Measurements from ENCODE around the gene FAM47B.

Gene FAM47B
- total RNA-seq = 0 reads per million in 9 experiments

DNA sequence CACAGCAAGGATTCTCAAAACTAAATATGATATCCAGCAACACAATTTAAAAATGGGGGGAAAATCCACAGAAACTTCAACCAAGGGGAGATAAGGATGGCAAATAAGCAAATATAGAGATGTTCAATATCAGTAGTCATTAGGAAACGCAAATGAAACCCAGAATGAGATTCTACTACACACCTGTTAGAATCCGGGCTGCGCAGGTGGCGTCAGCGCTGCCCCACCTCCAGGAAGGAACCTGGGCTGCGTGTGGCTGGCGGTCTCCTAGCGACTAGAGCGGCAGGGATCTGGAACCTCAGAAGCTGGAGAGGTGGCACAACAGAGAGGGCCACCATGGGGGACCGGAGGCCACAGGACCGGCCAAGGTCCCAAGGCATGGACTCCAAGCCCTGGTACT lies at the start of gene FAM47B:
Gene FAM47B, plus strand, starts transcription at position 301 of the 400 bp plus-strand sequence. Its CDS starts 36 bp downstream, at position 337.
- no peak within 1 kb of the TSS for H3K4me3 Mint-ChIP-seq
- no peaks in the 10 kb centered on the region for H3K27me3 Mint-ChIP-seq
- DNase-seq (no peak), ATAC-seq (replicated peaks) (no peak)
- H3K9me3 Mint-ChIP-seq = peaks cover 1 to 6% of the 10 kb centered on the region in 2 donors
- H3K27ac Mint-ChIP-seq = no peak within 1 kb of the TSS
- H3K36me3 Mint-ChIP-seq (ENCODE audit: insufficient read depth) = no peaks in the 10 kb centered on the region
- no peaks in the 10 kb centered on the region for H3K4me1 Mint-ChIP-seq (ENCODE audit: low read depth in 2 of 2)

DNA sequence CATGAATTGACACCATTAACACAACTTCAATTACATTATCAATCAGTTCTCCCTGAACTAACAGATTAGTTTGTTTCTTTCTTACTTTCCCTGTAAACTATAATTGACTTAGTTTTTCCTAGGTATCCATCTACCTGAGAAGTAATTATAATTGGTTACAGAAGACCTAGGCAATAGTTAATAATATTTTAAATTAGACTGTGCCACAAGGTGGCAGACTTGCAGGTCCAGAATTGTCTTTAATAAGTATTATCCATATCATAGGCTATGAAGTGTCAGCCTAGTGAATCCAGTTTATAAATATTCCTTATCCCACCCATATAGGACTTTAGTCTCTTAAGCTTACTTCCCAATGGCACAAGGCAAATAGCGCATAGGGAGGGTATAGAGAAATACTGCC lies 48.9 kb upstream of the FAM47B start:
- no peaks in the 10 kb centered on the region for H3K27me3 Mint-ChIP-seq
- no peak for ATAC-seq (replicated peaks)
- DNase-seq = no peak
- H3K36me3 Mint-ChIP-seq (ENCODE audit: insufficient read depth) = no peaks in the 10 kb centered on the region
- no peak overlapping the region for H3K27ac Mint-ChIP-seq
- H3K9me3 Mint-ChIP-seq = peaks cover 0 to 3% of the 10 kb centered on the region in 2 donors
- no peaks in the 10 kb centered on the region for H3K4me1 Mint-ChIP-seq (ENCODE audit: low read depth in 2 of 2)
- no peak overlapping the region for H3K4me3 Mint-ChIP-seq

DNA sequence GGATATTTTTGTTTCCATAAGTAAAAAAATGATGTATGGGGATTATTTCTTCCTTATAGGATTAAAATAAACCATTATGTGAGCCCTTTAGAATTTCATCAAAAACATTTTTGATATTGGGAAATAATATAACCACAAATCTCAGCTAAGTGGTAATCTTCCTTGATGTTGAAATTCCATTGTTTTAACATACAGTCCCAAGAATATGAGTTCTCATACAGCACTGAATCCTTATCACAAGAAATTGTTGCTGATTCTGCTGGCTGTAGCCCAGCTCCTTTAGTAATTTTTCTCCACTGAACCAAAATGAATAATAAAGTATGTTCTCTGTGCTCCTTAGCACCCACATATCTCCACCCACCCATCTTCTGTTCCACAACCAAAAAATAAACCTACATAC lies 41.9 kb upstream of the FAM47B start:
- no peaks in the 10 kb centered on the region for H3K36me3 Mint-ChIP-seq (ENCODE audit: insufficient read depth)
- no peak overlapping the region for H3K4me3 Mint-ChIP-seq
- no peak for DNase-seq
- ATAC-seq (replicated peaks) = no peak
- H3K9me3 Mint-ChIP-seq = peaks cover 0 to 3% of the 10 kb centered on the region in 2 donors
- H3K4me1 Mint-ChIP-seq (ENCODE audit: low read depth in 2 of 2) = no peaks in the 10 kb centered on the region
- H3K27me3 Mint-ChIP-seq = no peaks in the 10 kb centered on the region
- H3K27ac Mint-ChIP-seq = no peak overlapping the region

GRCh38 chrX:34901761-34902160 lies 40.8 kb upstream of the FAM47B start:
- no peaks in the 10 kb centered on the region for H3K27me3 Mint-ChIP-seq
- peaks cover 0 to 4% of the 10 kb centered on the region in 2 donors for H3K9me3 Mint-ChIP-seq
- no peak overlapping the region for H3K4me3 Mint-ChIP-seq
- DNase-seq (no peak), ATAC-seq (replicated peaks) (no peak)
- no peaks in the 10 kb centered on the region for H3K4me1 Mint-ChIP-seq (ENCODE audit: low read depth in 2 of 2)
- no peak overlapping the region for H3K27ac Mint-ChIP-seq
- no peaks in the 10 kb centered on the region for H3K36me3 Mint-ChIP-seq (ENCODE audit: insufficient read depth)

DNA sequence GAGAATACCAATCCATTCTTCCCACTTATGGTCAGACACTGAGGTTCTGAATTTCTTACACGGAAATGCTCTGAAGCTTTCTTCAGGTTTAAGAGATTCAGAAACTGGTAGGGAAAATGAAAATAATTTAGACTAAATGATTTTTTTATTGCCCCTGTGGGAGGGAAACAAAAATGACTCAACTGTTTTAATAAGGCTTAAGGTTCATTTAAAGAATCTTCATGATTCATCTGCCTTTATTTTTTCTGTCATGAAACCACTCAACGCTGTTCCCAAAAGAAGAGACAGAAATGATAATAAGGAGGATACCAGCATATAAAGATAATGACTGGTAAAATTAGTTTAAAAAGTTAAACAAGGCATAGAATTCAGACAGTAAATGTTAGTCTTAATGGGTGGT lies 39.3 kb upstream of the FAM47B start:
- ATAC-seq (replicated peaks) (no peak), DNase-seq (no peak)
- Mint-ChIP-seq H3K9me3 (peaks cover 0 to 4% of the 10 kb centered on the region in 2 donors), H3K4me1 (ENCODE audit: low read depth in 2 of 2) (no peaks in the 10 kb centered on the region), H3K36me3 (ENCODE audit: insufficient read depth) (no peaks in the 10 kb centered on the region), H3K27me3 (no peaks in the 10 kb centered on the region), H3K27ac (no peak overlapping the region), H3K4me3 (no peak overlapping the region)

DNA sequence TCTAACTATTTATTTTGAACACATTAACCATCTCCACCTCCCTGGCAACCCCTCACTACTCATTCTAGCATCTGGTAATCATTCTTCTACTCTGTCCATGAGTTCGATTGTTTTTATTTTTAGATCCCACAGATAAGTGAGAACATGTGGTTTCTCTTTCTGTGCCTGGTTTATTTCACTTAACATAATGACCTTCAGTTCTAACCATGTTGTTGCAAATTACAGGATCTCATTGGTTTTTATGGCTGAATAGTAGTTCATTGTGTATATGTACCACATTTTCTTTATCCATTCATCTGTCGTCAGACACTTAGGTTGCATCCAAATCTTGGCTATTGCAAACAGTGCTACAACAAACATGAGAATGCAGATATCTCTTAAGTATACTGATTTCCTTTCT lies 33.4 kb upstream of the FAM47B start:
- Mint-ChIP-seq H3K4me3 (no peak overlapping the region), H3K27me3 (no peaks in the 10 kb centered on the region), H3K4me1 (ENCODE audit: low read depth in 2 of 2) (no peaks in the 10 kb centered on the region), H3K9me3 (peaks cover 6 to 7% of the 10 kb centered on the region in 2 donors), H3K27ac (no peak overlapping the region), H3K36me3 (ENCODE audit: insufficient read depth) (no peaks in the 10 kb centered on the region)
- ATAC-seq (replicated peaks) (no peak), DNase-seq (no peak)

DNA sequence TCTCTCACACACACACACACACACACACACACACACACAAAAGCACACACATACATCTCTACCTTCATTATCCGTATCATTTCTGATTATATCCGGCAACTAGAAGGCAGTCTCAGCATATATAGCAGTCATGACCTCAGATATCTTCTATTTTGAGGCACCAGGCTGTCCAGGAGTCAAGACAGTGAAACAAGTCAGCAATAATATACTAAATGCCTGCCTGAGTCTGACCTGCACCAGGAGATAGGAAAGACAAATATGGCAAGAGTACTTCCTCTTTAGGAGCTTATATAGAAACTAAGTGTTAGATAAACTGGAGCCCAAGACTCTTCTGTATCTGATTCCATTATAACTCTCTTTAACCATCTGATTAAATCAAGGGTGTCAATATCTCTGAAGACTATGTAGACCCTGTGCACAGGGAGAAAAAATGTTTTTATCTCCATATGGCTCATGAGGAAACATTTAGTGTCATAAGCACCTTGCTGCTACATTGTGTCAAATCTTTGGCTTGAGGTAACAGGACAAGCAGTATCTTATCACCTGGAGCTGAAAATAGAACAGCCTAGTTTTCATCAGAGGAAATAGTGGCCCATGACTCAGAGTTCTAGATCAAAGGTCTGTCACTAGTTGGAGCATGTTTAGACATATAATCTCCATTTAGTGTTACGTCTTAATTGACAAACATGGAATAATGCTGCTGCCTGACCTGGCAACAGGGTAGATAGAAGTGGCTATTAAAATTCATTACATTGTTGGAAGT lies 27.0 kb upstream of the FAM47B start:
- Mint-ChIP-seq H3K4me1 (ENCODE audit: low read depth in 2 of 2) (no peaks in the 10 kb centered on the region), H3K27me3 (no peaks in the 10 kb centered on the region), H3K4me3 (no peak overlapping the region), H3K36me3 (ENCODE audit: insufficient read depth) (no peaks in the 10 kb centered on the region), H3K9me3 (peaks cover 0 to 2% of the 10 kb centered on the region in 2 donors), H3K27ac (no peak overlapping the region)
- no peak for DNase-seq
- ATAC-seq (replicated peaks) = no peak

GRCh38 chrX:34917146-34917545 lies 25.4 kb upstream of the FAM47B start:
- ATAC-seq (replicated peaks) = no peak
- H3K27ac Mint-ChIP-seq = no peak overlapping the region
- no peak for DNase-seq
- H3K9me3 Mint-ChIP-seq = peaks cover 0 to 2% of the 10 kb centered on the region in 2 donors
- no peaks in the 10 kb centered on the region for H3K4me1 Mint-ChIP-seq (ENCODE audit: low read depth in 2 of 2)
- no peaks in the 10 kb centered on the region for H3K36me3 Mint-ChIP-seq (ENCODE audit: insufficient read depth)
- no peak overlapping the region for H3K4me3 Mint-ChIP-seq
- H3K27me3 Mint-ChIP-seq = no peaks in the 10 kb centered on the region

GRCh38 chrX:34918091-34918736 lies 24.4 kb upstream of the FAM47B start:
- H3K4me1 Mint-ChIP-seq (ENCODE audit: low read depth in 2 of 2) = no peaks in the 10 kb centered on the region
- no peaks in the 10 kb centered on the region for H3K27me3 Mint-ChIP-seq
- H3K9me3 Mint-ChIP-seq = peaks cover 0 to 2% of the 10 kb centered on the region in 2 donors
- ATAC-seq (replicated peaks) (no peak), DNase-seq (no peak)
- no peaks in the 10 kb centered on the region for H3K36me3 Mint-ChIP-seq (ENCODE audit: insufficient read depth)
- H3K27ac Mint-ChIP-seq = no peak overlapping the region
- no peak overlapping the region for H3K4me3 Mint-ChIP-seq

- no peaks in the 10 kb centered on the region for H3K27me3 Mint-ChIP-seq
- DNase-seq (no peak), ATAC-seq (replicated peaks) (no peak)
- H3K27ac Mint-ChIP-seq = no peak overlapping the region
- H3K4me1 Mint-ChIP-seq (ENCODE audit: low read depth in 2 of 2) = no peaks in the 10 kb centered on the region
- no peaks in the 10 kb centered on the region for H3K36me3 Mint-ChIP-seq (ENCODE audit: insufficient read depth)
- H3K9me3 Mint-ChIP-seq = peaks cover 0 to 2% of the 10 kb centered on the region in 2 donors
- H3K4me3 Mint-ChIP-seq = no peak overlapping the region
These were observed 23.7 kb upstream of the FAM47B start for GRCh38 chrX:34918856-34919255.

- Mint-ChIP-seq H3K27me3 (no peaks in the 10 kb centered on the region), H3K9me3 (peaks cover 5 to 7% of the 10 kb centered on the region in 2 donors), H3K4me1 (ENCODE audit: low read depth in 2 of 2) (no peaks in the 10 kb centered on the region), H3K27ac (no peak overlapping the region), H3K4me3 (no peak overlapping the region), H3K36me3 (ENCODE audit: insufficient read depth) (no peaks in the 10 kb centered on the region)
- no peak for ATAC-seq (replicated peaks)
- no peak for DNase-seq
These were observed 14.7 kb upstream of the FAM47B start for GRCh38 chrX:34927866-34928265.

GRCh38 chrX:34943235-34943634 lies 639 bp downstream of the FAM47B start:
- Mint-ChIP-seq H3K27ac (no peak overlapping the region), H3K4me1 (ENCODE audit: low read depth in 2 of 2) (no peaks in the 10 kb centered on the region), H3K9me3 (peaks cover 1 to 6% of the 10 kb centered on the region in 2 donors), H3K27me3 (no peaks in the 10 kb centered on the region), H3K36me3 (ENCODE audit: insufficient read depth) (no peaks in the 10 kb centered on the region), H3K4me3 (no peak overlapping the region)
- ATAC-seq (replicated peaks) (no peak), DNase-seq (no peak)

DNA sequence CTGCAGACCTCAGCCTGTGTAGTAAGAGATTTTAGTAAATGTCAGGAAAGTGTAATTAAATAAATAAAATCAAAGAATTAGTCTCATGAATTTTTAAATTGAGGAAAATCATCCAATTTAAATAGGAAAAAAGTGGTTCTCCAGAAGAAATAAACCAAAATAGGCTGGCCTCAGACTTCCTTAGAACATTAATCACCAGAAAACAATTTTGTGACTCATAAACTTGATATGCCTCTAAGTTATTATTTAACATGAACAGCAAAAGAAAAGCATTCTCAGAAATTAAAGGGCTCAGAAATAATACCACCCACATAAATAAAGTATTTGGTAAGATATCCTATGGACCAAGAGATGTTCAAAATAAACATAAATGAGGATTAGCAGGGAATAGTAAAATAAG lies 14.3 kb downstream of the FAM47B start:
- ATAC-seq (replicated peaks) (no peak), DNase-seq (no peak)
- no peaks in the 10 kb centered on the region for H3K27me3 Mint-ChIP-seq
- no peak overlapping the region for H3K27ac Mint-ChIP-seq
- no peak overlapping the region for H3K4me3 Mint-ChIP-seq
- H3K9me3 Mint-ChIP-seq = peaks cover 3 to 7% of the 10 kb centered on the region in 2 donors
- H3K4me1 Mint-ChIP-seq (ENCODE audit: low read depth in 2 of 2) = no peaks in the 10 kb centered on the region
- H3K36me3 Mint-ChIP-seq (ENCODE audit: insufficient read depth) = no peaks in the 10 kb centered on the region

DNA sequence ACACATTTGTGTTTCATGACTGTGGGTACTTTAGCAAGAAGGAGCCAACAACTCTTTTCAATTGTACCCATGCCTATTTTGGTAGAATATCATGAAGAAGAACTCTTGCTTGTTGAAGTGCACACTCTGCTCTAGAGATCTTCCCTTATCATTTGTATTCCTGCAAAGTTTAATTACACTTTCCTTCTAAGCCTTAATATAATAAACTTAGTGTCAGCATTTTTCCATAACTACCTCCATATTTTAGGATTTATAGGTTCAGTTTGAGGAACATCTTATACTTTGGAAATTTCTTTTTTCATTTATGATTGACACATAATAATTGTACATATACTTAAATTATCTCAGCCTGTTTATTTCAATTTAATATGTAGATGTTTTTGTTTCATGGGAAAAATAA lies 19.1 kb downstream of the FAM47B start:
- Mint-ChIP-seq H3K4me1 (ENCODE audit: low read depth in 2 of 2) (no peaks in the 10 kb centered on the region), H3K4me3 (no peak overlapping the region), H3K27ac (no peak overlapping the region), H3K27me3 (no peaks in the 10 kb centered on the region), H3K9me3 (no peaks in the 10 kb centered on the region), H3K36me3 (ENCODE audit: insufficient read depth) (no peaks in the 10 kb centered on the region)
- no peak for ATAC-seq (replicated peaks)
- DNase-seq = no peak
